AG08396 (cell line): ENCODE results near the gene CDC42BPB.
"Not testable (repeated sequence)": the region's sequence is repeated elsewhere in the genome, so short reads cannot be mapped to it uniquely, and the experiment has no call there.

ENCODE experiments used
- DNase-seq: peaks from one replicate; pipeline ENCODE4 v3.0.0; 2012; ENCODE audit warnings: low spot score, mixed read lengths

CDC42BPB gene

DNA sequence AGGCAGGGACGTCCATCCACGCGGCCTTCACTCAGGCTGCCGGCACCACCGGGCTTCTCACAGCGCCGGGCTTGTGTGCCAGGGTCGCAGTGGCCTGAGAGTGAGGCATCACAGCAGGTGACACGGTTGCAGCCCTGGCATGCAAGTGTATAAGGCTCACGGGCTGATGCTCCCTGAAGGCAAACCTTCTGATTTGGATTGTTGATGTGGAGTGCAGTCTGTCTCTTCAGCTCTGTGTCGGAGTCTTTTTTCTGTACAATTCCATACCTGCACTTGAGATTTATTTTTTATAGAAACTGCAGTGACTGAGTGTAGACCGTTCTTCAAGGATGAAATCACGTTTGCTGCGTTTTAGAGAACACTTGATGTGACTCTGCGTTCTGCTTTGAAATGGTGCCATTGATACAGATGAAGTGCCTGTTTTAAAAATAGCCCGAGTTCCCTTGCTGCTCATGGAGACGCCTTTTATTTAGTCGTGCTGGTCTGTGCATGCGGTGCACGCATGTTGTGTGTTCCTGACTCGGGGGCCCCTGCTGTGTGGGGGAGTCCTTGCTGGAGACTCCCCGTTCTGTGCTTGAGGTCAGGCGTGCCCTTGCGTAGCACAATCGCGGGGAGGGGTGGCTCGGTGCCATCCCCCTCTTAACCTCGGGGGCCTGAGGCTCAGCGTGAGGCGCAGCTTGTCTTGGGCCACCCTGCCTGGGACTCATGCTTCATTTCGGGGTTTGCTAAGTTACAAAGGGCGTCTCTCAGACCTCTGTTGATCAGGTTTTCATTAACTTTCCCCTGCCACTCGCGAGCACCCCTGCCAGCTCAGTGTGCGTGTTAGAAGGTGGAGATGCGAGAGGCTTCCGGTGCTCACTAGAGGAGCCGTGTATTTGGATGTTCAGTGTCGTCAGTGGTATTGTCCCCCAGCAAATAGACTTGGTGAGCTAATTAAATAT is 156.4 kb downstream of the CDC42BPB start:
- DNase-seq: no peak

- DNase-seq: no peak
Observed at GRCh38 chr14:102899516-102899900, 157.8 kb downstream of the CDC42BPB start.

DNA sequence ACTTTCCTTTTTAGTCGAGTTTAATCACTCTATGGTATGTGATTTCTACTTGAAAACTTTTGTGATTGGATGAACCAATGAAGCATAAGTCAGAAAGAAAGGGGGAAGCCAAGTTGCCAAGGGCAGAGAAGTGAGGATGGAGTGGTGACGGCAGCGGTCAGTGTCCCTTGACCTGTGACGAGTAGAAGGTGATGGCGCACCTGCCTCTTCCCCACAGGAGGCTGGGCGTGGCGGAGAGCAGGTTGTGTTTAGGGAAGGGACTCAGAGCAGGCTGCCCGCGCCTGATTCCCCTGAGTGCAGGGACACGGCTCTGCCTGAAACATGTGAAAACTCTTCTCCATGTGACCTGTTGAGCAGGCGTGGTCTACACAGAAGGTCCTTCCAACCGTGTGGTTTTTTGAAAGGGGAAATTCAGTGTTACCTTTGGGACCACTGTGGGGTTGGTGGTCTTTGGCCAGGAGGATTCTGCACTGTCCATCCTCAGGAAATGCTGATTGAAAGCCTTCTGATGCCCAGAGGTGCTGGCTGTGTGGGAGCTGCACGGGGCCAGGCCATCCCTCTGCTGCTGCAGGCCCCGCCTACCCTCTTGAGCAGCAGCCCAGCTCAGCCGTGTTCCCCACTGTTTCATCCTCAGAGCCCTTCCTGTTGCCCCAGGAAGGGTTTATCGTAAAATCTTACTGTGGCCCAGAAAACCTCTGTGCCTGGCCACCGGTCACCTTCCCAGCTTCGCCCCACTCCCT is 158.4 kb downstream of the CDC42BPB start:
- no peak for DNase-seq

- no peak for DNase-seq
Observed at GRCh38 chr14:102898298-102898697, 159.1 kb downstream of the CDC42BPB start.

- DNase-seq: no peak
Observed at GRCh38 chr14:102897299-102898027, 159.9 kb downstream of the CDC42BPB start.

- DNase-seq: not testable (repeated sequence)
Observed at GRCh38 chr14:102896735-102897134, 160.6 kb downstream of the CDC42BPB start.

GRCh38 chr14:102893452-102893851 is 163.9 kb downstream of the CDC42BPB start:
- DNase-seq: peak; percentile 88

DNA sequence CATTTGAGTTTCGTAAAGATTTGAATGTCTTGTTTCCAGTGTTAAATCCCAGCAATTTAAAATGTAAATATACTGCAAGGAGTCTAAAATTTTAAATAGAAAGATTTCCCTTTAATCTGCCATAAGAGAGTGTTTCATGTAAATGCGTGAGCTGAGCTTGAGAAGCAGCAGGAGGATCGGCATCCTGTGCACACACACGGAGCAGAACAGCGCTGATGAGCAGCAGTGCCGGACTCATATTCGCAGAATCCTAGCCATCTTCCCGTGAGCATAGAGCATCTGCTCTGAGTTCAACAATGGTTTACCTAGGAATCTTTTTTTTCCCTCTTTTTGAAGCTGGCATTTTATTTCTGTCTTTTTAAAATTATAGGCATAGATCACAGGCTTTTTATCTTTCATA is 164.7 kb downstream of the CDC42BPB start:
- no peak for DNase-seq

GRCh38 chr14:102891556-102891955 is 165.8 kb downstream of the CDC42BPB start:
- DNase-seq: peak; percentile 57

DNA sequence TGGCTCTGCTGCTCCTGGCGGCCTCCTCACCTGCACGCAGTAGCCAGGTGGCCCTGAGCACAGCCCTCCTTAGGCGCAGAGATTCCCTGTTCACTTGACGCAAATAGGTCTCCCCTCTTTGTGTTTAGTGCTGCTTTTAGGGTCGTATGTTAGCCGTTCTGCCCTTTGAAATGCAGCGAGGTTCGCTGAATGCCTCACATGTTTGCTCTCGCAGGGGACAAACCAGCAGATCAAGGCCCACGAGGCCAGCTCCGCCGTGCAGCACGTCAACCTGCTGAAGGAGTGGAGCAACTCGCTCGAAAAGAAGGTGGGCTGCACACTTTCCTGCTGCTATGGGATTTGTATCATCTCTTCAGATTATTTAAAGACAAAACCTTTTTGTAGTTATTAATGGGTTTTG is 166.2 kb downstream of the CDC42BPB start:
- DNase-seq: no peak

GRCh38 chr14:102889615-102890014 is 167.7 kb downstream of the CDC42BPB start:
- no peak for DNase-seq

GRCh38 chr14:102888748-102889147 is 168.6 kb downstream of the CDC42BPB start:
- DNase-seq: no peak

DNA sequence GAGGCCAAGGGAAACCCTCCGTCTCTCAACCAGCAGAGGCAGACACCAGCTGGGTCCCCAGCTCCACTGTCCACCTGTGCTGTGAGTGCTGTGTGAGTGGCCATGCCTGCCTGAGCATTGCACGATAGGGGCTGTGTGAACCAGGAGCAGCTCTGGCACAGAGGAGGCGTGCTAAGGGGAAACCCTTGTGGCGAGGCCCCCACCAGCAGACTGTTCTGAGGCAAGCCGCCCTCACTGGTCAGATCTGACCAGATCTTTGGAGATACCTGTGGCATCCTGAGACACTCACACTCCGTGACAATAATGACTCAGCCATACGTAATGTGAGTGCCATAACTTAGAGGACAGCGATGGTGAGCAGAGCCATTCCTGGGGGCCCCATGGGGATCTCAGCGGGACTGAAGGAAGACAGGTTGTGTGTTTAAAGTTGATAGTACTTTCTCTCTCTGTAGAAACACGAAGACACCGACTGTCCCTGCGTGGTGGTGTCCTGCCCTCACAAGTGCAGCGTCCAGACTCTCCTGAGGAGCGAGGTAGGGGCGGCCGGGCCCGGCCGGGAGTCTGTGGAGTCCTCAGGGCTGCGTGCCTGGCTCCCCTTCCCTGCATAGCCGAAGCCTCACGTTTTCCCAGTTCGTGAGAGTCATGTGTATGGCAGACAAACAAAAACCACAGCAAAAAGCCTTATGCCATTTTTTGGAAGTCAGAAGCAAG is 171.5 kb downstream of the CDC42BPB start:
- no peak for DNase-seq

DNA sequence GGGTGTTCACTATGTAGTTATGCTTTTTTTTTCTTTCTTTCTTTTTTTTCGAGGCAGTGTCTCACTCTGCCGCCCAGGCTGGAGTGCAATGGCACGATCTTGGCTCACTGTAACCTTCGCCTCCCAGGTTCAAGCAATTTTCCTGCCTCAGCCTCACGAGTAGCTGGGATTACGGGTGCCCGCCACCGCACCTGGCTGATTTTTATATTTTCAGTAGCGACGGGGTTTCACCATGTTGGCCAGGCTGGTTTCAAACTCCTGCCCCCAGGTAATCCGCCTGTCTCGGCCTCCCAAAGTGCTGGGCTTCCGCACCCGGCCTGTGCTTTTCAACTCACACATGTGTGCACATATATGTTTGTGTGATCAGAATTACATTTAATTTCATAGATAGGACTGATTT is 173.8 kb downstream of the CDC42BPB start:
- DNase-seq: no peak

DNA sequence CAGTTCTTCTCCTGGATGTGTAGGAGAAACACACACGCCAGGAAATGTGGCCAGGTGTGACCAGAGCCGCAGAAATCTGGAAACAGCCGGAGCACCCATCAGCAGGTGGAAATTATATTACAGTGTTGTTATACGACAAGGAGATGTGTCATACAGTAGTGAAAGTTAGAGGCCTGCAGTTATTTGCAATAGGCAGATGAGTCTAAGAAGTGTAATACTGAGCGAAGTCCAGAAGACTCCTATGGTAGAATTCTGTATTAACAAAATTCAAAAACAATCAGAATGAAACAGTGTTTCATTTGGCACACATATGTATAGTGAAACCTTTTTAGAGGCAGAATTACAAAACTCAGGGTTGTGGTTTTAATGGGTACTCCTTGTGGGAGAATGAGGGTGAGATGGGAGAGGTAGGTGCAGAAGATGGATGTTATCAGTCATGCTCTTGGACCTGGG is 174.2 kb downstream of the CDC42BPB start:
- no peak for DNase-seq
